Ecto neural progenitor cell (in vitro differentiated cells): ENCODE measurements around the gene KAT14.
"Not testable (repeated sequence)": the region's sequence is repeated elsewhere in the genome, so short reads cannot be mapped to it uniquely, and the experiment has no call there.

ENCODE experiments used
- DNase-seq: peaks from one replicate; pipeline ENCODE4 v3.0.0-alpha.2; 2018; ENCODE audit warnings: low spot score

Gene KAT14

GRCh38 chr20:18137412-18138265 lies at the start of gene KAT14, which contains the start of gene PET117:
Gene KAT14, plus strand, starts transcription at chr20:18137863. Its CDS starts 4,798 bp downstream, at chr20:18142661.
Gene PET117, plus strand, starts transcription at chr20:18137863. Its CDS starts 93 bp downstream, at chr20:18137956.
- peak; percentile 96 for DNase-seq

DNA sequence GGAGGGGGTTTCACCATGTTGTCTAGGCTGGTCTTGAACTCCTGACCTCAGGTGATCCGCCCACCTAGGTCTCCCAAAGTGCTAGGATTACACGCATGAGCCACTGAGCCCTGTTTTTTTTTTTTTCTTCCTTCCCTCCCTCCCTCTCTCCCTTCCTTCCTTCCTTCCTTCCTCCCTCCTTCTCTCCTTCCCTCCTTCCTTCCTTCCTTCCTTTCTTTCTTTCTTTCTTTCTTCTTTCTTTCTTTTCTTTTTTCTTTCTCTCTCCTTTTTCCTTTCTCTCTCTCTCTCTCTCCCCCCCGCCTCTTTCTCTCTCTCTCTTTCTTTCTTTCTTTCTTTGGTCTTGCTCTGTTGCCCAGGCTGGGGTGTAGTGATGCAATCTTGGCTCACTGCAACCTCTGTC lies 49.4 kb upstream of the KAT14 start:
- not testable (repeated sequence) for DNase-seq

GRCh38 chr20:18088841-18089240 lies 48.8 kb upstream of the KAT14 start:
- DNase-seq, result not testable (repeated sequence)

DNA sequence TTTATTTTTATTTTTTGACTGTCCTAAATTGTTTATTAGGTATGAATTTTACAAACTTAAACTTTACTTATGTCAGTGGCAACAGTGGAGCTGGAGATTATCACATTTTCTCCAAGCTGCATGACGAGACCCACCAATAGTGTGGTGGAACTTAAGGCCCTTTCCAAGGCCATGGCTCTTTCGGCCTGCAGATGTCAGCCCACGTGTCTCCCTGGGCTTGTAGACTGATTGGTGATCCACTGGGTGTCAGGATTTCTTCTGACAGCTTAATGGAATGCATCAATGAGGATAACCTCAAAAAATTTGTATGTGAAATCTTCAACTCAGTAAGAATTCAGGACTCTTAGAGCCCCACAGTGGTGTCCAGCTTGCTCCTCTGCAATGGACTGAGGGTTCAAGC lies 47.6 kb upstream of the KAT14 start:
- DNase-seq, result no peak

DNA sequence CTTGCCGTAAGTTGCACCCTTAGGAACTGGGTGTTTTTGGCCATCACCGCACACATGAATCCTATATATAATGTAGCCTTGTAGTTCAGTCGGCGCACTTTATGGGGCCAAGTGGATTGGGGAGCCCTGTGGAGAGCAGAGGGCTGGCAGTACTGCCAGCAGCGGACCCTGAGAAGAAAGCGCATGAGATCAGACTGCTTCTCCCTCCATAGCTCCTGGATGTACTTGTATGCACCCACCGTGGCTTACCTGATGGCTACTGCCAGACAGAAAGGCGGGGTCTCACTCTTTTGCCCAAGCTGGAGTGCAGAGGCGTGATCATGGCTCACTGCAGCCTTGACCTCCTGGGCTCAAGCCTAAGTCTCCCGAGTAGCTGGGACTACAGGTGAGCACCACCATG lies 47.2 kb upstream of the KAT14 start:
- DNase-seq, result no peak

DNA sequence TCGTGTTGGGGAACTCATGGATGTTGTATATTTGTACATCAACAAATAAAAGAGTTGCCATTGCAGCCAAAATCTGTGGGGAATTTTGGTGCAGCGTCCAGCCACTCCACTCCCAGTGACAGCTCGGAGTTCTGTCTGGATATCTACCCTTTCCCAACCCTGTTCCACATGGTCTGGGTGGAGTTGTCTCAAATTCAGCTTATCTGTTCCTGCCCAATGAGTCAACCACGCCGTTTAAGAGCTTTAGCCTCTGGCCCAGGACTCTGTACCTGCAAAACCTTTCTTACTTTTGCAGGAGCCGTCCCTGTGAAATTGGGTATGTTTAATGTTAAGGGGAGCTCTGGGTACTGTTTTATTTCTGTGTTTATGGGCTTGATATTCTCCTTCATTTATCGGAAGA lies 46.0 kb upstream of the KAT14 start:
- DNase-seq, result no peak

- no peak for DNase-seq
Observed at GRCh38 chr20:18092890-18093289, 44.8 kb upstream of the KAT14 start.

- no peak for DNase-seq
Observed at GRCh38 chr20:18093388-18093787, 44.3 kb upstream of the KAT14 start.

GRCh38 chr20:18094191-18094590 lies 43.5 kb upstream of the KAT14 start:
- DNase-seq, result no peak

DNA sequence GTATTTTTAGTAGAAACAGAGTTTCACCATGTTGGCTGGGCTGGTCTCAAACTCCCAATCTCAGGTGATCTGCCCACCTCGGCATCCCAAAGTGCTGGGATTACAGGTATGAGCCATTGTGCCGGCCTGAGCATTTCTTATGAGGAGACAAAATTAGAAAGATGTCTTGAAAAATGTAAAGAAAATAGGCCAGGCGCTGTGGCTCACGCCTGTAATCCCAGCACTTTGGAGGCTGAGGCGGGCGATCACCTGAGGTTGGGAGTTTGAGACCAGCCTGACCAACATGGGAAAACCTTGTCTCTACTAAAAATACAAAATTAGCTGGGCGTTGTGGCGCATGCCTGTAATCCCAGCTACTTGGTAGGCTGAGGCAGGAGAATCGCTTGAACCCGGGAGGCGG lies 37.1 kb upstream of the KAT14 start:
- not testable (repeated sequence) for DNase-seq

- no peak for DNase-seq
Observed at GRCh38 chr20:18101125-18101810, 36.4 kb upstream of the KAT14 start.

DNA sequence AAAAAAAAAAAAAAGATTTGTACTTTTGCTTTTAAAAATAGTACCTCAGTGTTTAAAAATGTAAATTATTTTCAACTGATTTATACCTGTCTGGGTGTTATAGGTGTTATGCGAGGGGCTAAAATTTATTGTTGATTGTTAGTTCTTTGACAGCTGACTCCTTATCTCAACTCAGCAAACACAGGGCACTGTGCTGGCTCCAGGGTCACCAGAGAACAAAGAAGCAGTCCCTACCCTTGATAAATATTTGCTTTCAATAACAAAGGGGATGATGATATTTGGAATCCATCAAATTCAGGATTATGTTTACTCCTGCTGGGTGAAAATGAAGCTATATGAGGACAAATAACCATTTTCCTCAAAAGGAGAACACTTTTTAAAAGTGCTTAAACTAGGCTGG lies 34.2 kb upstream of the KAT14 start:
- DNase-seq, result no peak

DNA sequence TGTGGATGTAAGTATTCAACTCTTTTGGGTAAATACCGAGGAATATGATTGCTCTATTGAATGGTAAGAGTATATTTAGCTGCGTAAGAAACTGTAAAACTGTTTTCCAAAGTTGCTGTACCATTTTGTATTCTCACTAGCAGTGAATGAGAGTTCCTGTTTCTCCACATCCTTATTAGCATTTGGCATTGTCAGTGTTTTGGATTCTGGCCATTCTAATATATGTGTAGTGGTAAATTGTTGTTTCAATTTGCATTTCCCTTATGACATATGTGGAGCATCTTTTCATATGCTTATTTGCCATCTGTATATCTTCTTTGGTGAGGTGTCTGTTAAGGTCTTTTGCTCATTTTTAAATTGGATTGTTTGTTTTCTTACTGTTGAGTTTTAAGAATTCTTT lies 29.3 kb upstream of the KAT14 start:
- no peak for DNase-seq

GRCh38 chr20:18128574-18128973 lies 9.1 kb upstream of the KAT14 start:
- DNase-seq, result not testable (repeated sequence)

DNA sequence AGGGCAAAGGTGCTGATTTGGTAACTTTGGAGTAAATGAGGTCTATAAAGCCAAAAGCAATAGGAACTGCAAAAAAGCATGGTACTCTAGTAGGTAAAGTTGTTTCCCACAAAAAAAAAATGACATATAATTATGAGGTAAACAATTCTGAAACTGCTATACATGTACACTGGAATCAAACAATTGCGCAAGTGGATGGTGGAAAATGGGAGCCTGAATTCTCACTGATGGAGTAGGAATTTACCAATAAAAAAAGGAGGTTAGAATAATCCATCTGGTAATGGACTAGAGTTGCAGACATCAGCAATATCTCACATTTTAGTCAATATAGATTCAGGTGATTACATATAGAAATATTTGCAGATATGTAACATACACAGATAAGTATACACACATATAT lies 5.0 kb upstream of the KAT14 start:
- DNase-seq, result no peak

DNA sequence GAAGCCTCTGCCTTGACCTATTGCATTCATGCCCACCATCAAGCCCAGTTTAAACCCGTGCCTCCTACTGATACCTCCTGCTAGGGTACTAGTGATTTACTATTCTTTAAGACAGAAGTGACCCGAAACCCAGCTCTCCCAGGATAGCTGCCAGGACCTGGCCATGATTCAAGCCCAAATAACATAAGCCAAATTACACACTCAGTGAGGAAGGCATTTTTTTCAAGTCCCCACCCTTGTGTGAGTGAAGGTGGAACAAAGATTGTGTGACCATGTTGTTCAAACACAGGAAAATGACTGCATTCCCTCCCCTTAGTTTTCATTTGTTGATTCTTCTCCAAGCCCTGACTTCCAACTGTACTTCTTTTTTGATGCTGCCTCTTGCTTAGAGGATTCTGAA lies 3.7 kb upstream of the KAT14 start:
- no peak for DNase-seq

- no peak for DNase-seq
Observed at GRCh38 chr20:18138266-18138582, 561 bp downstream of the KAT14 start.

- no peak for DNase-seq
Observed at GRCh38 chr20:18138639-18139583, 1.2 kb downstream of the KAT14 start.

- DNase-seq, result no peak
Observed at GRCh38 chr20:18139832-18140231, 2.2 kb downstream of the KAT14 start.

- DNase-seq, result no peak
Observed at GRCh38 chr20:18144541-18145099, 7.0 kb downstream of the KAT14 start.

DNA sequence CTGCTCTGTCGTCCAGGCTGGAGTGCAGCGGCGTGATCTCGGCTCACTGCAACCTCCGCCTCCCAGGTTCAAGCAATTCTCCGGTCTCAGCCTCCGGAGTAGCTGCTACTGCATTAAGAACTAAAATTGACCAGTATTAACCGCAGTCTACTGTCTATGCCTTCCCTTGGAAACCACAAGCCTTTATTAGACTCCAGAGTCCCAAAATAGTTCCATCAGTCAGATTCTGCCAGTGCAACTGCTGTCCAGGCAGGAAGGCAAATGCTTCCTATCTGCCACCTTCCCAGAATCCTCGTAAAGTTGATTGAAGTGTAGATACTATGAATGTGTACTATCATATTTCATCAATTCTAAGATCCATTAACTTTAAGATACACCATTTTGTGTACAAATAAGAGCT lies 16.7 kb downstream of the KAT14 start:
- no peak for DNase-seq

DNA sequence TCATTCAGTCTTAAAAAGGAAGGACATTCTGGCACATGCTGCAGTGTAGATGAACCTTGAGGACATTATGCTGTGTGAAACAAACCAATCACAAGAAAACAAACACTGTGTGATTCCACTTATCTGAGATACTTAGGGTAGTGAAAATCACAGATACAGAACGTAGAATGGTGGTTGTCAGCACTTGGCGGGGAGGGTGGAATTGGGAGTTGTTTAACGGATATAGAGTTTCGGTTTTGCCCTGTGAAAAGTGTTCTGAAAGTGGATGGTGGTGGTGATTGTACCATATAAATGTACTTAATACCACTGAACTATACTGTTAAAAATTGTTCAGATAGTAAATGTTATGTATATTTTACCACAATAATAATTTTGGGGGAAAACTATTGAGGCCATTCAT lies 18.4 kb downstream of the KAT14 start:
- DNase-seq, result no peak
